Fibroblast of villous mesenchyme (primary cell): ENCODE results near the gene FBXO33. TPM values are rescaled to one million over a fixed set of nuclear protein-coding genes. Genes with fewer than 3 reads are reported as not detected.

Experiments
- DNase-seq: peaks from one replicate; pipeline ENCODE4 v3.0.0-alpha.2; 2010; ENCODE audit warnings: low read depth
- H3K4me3 ChIP-seq: 2 replicates; pipeline ENCODE4 v1.5.1; 2011; ENCODE audit warnings: low read depth, mild to moderate bottlenecking, low read length
- total RNA-seq: library from RNA; depleted of rRNA; stranded (reverse); fragments of >200 nt; gene quantifications from 2 replicates; pipeline ENCODE4 v1.2.3, GENCODE V29; 2012
- TF ChIP-seq, protein P1 (sequence below): IDR thresholded peaks from 2 replicates; pipeline ENCODE4 v1.5.1; 2012; ENCODE audit warnings: low read depth, mild to moderate bottlenecking, low read length; ENCODE audit not compliant: insufficient read depth

Gene FBXO33
- total RNA-seq, 1 donor = 19.4 TPM

DNA sequence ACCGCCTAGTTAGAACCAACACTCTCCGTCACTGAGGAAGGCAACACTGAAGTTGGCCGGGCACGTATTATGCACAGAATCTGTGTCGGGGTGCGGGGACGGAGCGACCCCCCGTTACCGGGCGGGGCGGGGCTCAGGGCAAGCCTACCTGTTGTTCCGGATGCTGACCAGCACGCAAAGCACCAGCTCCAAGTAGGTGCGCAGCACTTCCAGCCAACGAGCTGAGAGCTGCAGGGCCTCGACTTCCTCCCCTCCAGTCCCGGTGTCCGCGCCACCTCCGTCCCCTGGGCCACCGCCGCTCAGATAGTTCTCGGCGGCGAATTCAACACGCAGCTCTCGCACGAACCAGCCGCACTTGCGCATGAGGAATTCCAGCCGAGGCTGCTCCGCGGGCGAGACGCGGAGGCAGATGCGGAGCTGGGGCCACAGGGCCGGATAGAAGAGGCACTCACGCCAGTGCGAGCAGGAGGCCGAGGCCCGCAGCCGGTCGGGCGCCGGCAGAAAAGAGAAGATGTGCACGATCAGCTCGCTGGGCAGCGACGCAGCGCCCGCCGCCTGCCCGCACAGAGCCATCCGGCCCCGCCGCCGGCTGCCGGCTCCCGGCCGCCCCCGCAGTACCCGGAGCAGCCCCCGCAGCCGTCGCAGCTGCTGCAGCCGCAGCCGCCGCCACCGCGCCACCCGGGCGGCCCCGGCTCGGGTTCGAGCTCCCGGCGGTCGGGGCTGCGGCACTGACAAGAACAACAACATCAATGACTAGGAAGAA is 636 bp downstream of the FBXO33 start:
- TF ChIP-seq, protein P1, sequence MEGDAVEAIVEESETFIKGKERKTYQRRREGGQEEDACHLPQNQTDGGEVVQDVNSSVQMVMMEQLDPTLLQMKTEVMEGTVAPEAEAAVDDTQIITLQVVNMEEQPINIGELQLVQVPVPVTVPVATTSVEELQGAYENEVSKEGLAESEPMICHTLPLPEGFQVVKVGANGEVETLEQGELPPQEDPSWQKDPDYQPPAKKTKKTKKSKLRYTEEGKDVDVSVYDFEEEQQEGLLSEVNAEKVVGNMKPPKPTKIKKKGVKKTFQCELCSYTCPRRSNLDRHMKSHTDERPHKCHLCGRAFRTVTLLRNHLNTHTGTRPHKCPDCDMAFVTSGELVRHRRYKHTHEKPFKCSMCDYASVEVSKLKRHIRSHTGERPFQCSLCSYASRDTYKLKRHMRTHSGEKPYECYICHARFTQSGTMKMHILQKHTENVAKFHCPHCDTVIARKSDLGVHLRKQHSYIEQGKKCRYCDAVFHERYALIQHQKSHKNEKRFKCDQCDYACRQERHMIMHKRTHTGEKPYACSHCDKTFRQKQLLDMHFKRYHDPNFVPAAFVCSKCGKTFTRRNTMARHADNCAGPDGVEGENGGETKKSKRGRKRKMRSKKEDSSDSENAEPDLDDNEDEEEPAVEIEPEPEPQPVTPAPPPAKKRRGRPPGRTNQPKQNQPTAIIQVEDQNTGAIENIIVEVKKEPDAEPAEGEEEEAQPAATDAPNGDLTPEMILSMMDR = no peak
- peak overlapping the region; percentile 92 for H3K4me3 ChIP-seq
- peak; percentile 41 for DNase-seq

- peak; percentile 21 for DNase-seq
- TF ChIP-seq, protein P1 = no peak
- peak overlapping the region; percentile 92 for H3K4me3 ChIP-seq
Measured at GRCh38 chr14:39430762-39431415, 1.3 kb downstream of the FBXO33 start.

GRCh38 chr14:39428118-39428517 is 4.1 kb downstream of the FBXO33 start:
- H3K4me3 ChIP-seq = no peak overlapping the region
- TF ChIP-seq, protein P1 = no peak
- DNase-seq = no peak

- no peak overlapping the region for H3K4me3 ChIP-seq
- DNase-seq = peak; percentile 45
- TF ChIP-seq, protein P1 = no peak
Measured at GRCh38 chr14:39426605-39427004, 5.6 kb downstream of the FBXO33 start.

DNA sequence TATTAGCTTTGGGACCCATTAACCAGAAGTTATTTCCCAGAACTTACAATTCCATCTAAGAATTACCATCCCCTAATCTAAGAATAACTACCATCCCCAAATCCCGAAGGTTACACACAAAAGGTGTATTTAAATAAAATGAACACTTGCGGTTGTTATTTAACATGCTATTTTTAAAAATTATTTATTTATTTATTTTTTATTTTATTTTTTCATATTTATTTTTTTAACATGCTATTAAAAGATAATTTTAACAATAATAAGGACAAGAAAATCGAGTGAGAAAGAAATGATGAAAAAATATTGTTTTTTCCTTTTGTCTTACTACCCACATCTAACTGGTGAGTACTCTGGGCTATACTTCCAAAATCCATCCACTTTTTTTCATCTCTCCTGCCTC is 6.3 kb downstream of the FBXO33 start:
- H3K4me3 ChIP-seq = no peak overlapping the region
- TF ChIP-seq, protein P1 = no peak
- no peak for DNase-seq

DNA sequence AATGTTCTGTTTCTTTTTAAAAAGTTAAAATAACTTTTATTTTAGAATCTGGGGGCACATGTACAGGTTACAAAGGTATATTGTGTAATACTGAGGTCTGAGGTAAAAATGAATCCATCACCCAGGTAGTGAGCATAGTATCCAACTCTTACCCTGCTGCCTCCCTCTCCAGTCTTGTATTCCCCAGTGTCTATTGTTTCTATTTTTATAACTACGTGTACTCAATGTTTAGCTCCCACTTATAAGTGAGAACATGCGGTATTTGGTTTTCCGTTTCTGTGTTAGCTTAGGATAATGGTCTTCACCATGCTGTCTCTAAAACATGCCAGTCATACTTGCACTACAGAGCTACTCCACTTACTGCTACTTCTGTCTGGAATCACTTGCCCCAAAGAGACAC is 8.4 kb downstream of the FBXO33 start:
- TF ChIP-seq, protein P1 = no peak
- DNase-seq = no peak
- no peak overlapping the region for H3K4me3 ChIP-seq

DNA sequence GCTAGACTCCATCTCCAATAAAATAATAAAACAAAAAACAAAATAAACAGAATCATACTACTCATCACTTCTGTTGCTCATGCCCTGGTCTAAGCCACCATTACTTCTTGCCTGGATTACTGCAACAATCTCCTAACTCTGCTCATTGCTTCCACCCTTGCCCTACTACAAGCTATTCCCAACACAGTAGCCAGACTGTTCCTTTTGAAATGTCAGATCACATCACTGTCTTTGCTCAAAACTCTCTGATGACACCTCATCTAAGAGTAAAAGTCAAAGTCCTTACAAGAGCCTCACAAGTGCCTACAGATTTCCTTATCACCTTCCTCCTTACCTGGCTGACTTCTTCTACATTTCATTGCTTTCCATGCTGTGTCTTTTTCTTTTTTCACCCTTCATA is 10.0 kb downstream of the FBXO33 start:
- DNase-seq = no peak
- no peak overlapping the region for H3K4me3 ChIP-seq
- TF ChIP-seq, protein P1 = no peak
